Measurements from ENCODE around the gene SLC26A6.

DNA sequence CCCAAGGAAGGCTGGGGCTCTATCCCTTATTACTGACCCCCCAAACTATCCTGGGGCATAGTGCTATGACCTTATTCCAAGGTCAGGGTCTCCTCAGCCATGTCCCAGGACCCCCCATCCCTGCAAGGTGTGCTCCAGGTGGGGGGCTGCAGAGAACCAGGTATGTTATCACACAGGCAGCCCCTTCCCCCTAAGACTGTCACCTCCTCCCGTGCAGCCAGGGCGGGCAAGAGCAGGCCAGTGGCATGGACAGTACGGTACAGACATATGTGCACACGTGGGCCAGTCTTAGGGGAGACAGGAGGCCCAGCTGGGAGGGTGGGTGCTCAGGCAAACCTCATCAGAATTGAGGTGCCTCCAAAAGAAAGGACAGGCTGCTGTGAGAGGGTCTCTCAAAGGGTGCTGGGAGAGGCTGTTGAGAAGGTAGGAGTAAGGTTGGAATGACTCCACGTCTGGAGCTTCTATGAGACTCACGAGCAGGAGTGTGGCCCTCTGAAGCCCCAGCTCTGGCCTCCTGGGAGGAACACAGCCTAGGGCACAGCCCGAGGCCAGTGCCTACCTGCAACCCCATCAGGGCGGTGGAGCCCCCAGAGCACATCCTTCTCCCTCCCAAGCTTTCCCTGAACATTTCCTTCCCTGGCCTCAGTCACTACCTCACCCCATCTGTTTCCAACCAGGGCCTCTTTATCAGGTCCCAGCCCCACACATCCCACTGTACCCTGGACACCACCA lies 38.4 kb downstream of the SLC26A6 start:
- TF ChIP-seq CTCF (IDR thresholded peaks at IDR 0.05) (no peak), GABPA (IDR thresholded peaks at IDR 0.05; ENCODE audit: low read depth) (no peak), EZH2phosphoT487 (IDR thresholded peaks at IDR 0.05; ENCODE audit: borderline replicate concordance, low read depth) (no peak), RFX5 (IDR thresholded peaks at IDR 0.05; ENCODE audit: low read length) (no peak), EP300 (IDR thresholded peaks at IDR 0.05; ENCODE audit: borderline replicate concordance in 1 of 2, low read depth in 1 of 2, low read length in 1 of 2) (no peak), SIN3A (IDR thresholded peaks at IDR 0.05; ENCODE audit: borderline replicate concordance, low read depth, low read length) (no peak), NFIC (IDR thresholded peaks at IDR 0.05; ENCODE audit: borderline replicate concordance) (no peak), MXI1 (IDR thresholded peaks at IDR 0.05; ENCODE audit: low read depth, low read length) (no peak), RXRA (IDR thresholded peaks at IDR 0.05; ENCODE audit: borderline replicate concordance, low read depth) (no peak), MAX (IDR thresholded peaks at IDR 0.05; ENCODE audit: low read depth) (no peak), POLR2AphosphoS5 (IDR thresholded peaks at IDR 0.05; ENCODE audit: low read depth, low read length) (no peak), TCF12 (IDR thresholded peaks at IDR 0.05) (no peak), TEAD4 (IDR thresholded peaks at IDR 0.05; ENCODE audit: borderline replicate concordance, insufficient read depth) (no peak)
- TF ChIP-seq, protein P1, sequence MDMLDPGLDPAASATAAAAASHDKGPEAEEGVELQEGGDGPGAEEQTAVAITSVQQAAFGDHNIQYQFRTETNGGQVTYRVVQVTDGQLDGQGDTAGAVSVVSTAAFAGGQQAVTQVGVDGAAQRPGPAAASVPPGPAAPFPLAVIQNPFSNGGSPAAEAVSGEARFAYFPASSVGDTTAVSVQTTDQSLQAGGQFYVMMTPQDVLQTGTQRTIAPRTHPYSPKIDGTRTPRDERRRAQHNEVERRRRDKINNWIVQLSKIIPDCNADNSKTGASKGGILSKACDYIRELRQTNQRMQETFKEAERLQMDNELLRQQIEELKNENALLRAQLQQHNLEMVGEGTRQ (IDR thresholded peaks at IDR 0.05; ENCODE audit: borderline replicate concordance, low read depth, low read length), result no peak

Data from SK-N-SH (cell line).